Suppressor macrophage treated with lipopolysaccharide for 4 hours (primary cell): ENCODE measurements around the gene METRN.

Experiments
- DNase-seq: peaks from one replicate; pipeline ENCODE4 v3.0.0-alpha.2; 2020

METRN gene

GRCh38 chr16:761625-762513 is 47.0 kb downstream of the METRN start:
- no peak for DNase-seq

- DNase-seq: no peak
Measured at GRCh38 chr16:762595-763268, 47.8 kb downstream of the METRN start.

GRCh38 chr16:763369-764183 is 48.7 kb downstream of the METRN start:
- no peak for DNase-seq

DNA sequence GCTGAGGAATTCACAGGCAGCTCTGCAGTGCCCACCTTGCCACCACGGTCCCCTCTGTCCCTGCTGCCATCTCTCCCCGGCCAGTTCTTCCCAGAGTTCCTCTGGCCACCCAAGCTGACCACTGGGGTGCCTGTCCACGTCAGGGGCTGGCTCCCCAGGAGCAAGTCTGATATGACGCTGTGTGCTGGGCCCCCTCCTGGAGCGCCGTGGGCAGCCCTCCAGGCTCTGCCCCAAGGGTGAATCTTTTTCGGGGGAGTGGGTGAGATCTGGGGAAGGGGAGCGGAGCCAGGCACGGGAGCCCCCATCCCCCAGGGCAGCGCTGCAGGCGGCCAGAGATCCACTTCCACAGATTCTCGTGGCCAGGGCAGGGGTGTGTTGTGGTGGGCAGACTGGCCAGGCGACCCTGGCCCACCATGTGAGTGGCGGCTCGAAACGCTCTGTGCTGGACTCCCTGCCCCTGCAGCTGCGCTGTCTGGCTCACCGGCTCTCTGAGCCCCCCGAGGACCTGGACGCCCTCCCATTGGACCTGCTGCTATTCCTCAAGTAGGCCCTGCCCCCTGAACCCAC is 49.3 kb downstream of the METRN start:
- DNase-seq: no peak

- DNase-seq: no peak
Measured at GRCh38 chr16:764848-765487, 50.0 kb downstream of the METRN start.

- DNase-seq: no peak
Measured at GRCh38 chr16:765488-765865, 50.6 kb downstream of the METRN start.

DNA sequence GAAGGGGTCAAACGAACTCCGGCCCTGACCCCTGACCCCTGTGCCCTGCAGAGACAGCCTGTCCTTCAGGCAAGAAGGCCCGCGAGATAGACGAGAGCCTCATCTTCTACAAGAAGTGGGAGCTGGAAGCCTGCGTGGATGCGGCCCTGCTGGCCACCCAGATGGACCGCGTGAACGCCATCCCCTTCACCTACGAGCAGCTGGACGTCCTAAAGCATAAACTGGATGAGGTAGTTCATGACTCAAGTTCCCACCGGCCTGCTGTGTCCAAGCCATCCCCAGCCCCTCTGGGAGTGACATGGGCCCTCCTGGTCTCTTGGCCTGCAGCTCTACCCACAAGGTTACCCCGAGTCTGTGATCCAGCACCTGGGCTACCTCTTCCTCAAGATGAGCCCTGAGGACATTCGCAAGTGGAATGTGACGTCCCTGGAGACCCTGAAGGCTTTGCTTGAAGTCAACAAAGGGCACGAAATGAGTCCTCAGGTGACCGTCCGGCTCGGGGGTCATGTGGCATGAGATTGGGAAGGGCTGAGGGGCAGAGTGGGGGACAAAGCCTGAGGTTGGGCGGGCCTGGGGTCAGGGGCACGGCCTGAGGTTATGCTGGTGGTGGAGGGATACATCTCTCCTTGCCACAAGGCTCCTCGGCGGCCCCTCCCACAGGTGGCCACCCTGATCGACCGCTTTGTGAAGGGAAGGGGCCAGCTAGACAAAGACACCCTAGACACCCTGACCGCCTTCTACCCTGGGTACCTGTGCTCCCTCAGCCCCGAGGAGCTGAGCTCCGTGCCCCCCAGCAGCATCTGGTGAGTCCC is 51.3 kb downstream of the METRN start:
- DNase-seq: no peak

GRCh38 chr16:766820-767640 is 52.1 kb downstream of the METRN start:
- no peak for DNase-seq

DNA sequence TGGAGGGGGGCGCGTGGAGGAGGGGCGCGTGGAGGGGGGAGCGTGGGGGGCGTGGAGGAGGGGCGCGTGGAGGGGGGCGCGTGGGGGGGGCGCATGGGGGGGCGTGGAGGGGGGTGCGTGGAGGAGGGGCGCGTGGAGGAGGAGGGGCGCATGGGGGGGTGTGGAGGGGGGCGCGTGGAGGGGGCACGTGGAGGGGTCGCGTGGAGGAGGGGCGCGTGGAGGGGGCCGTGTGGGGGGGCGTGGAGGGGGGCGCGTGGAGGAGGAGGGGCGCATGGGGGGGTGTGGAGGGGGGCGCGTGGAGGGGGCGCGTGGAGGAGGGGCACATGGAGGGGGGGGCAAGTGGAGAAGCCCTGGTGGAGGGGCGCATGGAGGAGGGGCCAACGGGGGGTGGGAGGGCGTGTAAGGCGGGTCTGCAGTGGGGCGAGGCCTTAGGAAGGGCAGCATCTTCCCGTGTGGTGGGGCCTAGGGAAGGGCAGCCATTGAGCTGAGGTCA is 52.9 kb downstream of the METRN start:
- no peak for DNase-seq

DNA sequence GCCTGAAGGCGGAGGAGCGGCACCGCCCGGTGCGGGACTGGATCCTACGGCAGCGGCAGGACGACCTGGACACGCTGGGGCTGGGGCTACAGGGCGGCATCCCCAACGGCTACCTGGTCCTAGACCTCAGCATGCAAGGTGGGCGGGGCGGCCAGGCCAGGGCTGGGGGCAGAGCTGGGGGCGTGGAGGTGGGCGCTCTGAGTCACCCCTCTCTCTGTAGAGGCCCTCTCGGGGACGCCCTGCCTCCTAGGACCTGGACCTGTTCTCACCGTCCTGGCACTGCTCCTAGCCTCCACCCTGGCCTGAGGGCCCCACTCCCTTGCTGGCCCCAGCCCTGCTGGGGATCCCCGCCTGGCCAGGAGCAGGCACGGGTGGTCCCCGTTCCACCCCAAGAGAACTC is 53.5 kb downstream of the METRN start:
- DNase-seq: no peak
